ENCODE measurements around the gene FBRS.
A peak's percentile ranks its signal among the peaks of the same experiment; 100 is the strongest.

FBRS gene

DNA sequence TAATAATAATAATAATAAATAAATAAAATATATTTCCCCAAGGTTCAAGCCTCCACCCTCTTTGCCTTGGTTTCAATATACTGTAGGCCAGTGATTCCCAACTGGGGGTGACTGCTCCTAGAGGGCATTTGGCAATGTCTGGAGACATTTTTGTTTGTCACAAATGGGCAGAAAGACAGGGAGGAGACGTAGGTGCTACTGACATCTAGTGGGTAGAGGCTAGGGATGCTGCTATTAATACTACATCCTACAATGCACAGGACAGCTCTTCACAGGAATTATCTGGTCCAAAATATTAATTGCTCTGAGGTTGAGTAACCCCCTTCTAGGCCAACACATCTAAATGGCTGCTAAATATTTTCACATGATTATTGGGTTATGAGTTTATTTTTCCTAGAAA lies 20.3 kb upstream of the FBRS start:
- in situ Hi-C loops (cut with HindIII; ENCODE audit: low pct_ligation_motif_present, low pct_unique_long_range_greater_than_20kb, low sequenced_read_pairs) = no loop called here
- DNase-seq = peak; percentile 75

GRCh38 chr16:30641378-30641982 lies 16.8 kb upstream of the FBRS start:
- DNase-seq = no peak
- in situ Hi-C loops (cut with HindIII; ENCODE audit: low pct_ligation_motif_present, low pct_unique_long_range_greater_than_20kb, low sequenced_read_pairs) = no loop called here

- in situ Hi-C loops (cut with HindIII; ENCODE audit: low pct_ligation_motif_present, low pct_unique_long_range_greater_than_20kb, low sequenced_read_pairs) = no loop called here
- DNase-seq = no peak
Observed at GRCh38 chr16:30644334-30644830, 13.8 kb upstream of the FBRS start.

GRCh38 chr16:30645727-30646126 lies 12.5 kb upstream of the FBRS start:
- DNase-seq = no peak
- in situ Hi-C loops (cut with HindIII; ENCODE audit: low pct_ligation_motif_present, low pct_unique_long_range_greater_than_20kb, low sequenced_read_pairs) = no loop called here

DNA sequence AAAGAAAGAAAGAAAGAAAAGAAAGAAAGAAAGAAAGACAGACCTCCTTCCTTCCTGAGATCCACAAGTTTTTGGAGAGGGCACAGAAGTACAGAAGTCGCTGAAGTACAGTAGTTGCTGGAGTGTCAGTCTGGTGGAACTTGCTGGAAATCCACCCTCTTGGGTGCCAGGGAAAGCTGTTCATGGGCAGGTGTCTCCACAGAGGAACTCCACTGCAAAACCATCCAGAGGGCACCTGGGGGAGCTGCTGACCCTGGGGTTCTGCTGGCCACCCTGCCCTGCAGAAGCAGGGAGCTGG lies 11.0 kb upstream of the FBRS start:
- in situ Hi-C loops (cut with HindIII; ENCODE audit: low pct_ligation_motif_present, low pct_unique_long_range_greater_than_20kb, low sequenced_read_pairs) = no loop called here
- no peak for DNase-seq

DNA sequence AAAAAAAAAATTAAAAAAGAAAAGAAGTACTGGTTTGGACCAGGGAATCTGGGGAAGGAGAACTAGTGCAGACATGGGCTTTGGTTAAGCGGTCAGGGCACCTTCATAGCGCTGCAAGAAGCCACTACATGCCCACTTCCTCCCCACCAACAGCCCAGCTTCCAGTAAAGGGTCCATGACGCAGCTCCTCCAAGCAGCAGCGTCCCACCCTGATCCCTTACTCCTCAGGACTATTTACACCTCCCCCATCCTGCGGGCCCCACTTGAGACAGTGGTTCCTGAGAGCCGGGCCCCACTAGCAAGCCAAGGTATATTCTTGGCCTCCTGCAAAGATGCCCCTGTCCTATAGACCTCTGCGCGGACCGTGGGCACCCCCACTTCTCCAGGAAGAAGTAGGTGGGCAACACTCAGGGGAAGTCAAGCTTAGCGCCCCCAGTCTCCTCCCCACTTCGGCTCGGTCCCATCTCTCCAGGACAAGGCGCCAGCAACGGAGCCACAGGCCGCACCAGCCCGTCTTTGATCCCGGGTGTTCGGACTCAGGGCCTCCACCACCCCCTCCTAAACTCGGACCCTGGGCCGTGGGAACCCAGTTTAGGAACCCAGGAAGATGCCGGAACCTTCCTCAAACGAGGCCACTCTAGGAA lies 8.4 kb upstream of the FBRS start:
- in situ Hi-C loops (cut with HindIII; ENCODE audit: low pct_ligation_motif_present, low pct_unique_long_range_greater_than_20kb, low sequenced_read_pairs) = no loop called here
- DNase-seq = no peak

- peak; percentile 100 for DNase-seq
- in situ Hi-C loops (cut with HindIII; ENCODE audit: low pct_ligation_motif_present, low pct_unique_long_range_greater_than_20kb, low sequenced_read_pairs) = no loop called here
Observed at GRCh38 chr16:30650369-30651123, 7.7 kb upstream of the FBRS start, which contains the start of gene PRR14. Gene PRR14 (plus strand): TSS chr16:30650960. CDS start chr16:30651646, 686 bp downstream.

DNA sequence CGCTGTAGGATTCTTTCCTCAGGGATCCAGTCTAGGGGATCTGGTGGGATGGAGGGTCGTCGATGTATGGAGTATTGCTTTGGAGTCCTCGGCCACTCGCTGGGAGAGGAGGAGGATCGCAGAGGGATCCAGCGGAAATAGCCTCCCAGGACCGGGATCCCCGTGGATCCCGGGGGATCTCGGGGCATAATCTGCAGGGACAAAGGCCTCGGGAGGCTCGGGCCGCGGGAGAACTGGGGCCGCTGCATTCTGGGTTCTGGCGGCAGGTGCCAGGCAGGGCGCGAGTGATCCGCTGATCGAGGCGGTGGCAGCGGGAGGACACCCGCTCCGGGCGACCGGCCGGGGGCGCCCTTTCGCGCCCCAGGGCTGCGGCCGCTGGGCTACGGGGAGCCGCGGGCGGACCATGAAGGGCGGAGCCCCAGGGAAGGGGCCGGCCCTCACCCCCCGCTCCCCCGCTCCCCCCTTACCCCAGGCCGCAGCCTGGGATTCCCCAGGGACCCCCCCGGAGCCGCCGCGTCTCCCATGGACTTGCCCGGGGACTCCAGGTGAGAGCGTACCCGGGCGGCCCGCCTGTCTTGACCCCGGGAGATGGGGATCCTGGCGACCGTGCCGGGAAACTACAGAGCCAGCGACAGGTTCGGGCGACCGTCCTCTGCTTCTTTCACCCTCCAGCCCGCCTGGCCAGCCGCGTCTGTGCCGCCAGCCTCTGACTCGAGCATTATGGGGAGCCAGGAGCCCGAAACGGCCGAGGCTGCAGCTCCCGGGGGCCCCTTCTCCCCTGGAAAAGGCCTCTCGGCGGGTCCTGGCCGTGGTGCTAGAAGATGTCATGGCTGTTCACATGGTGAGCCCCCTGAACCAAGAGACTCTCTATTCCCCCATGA lies 6.9 kb upstream of the FBRS start:
- peak; percentile 85 for DNase-seq
- in situ Hi-C loops (cut with HindIII; ENCODE audit: low pct_ligation_motif_present, low pct_unique_long_range_greater_than_20kb, low sequenced_read_pairs) = no loop called here

DNA sequence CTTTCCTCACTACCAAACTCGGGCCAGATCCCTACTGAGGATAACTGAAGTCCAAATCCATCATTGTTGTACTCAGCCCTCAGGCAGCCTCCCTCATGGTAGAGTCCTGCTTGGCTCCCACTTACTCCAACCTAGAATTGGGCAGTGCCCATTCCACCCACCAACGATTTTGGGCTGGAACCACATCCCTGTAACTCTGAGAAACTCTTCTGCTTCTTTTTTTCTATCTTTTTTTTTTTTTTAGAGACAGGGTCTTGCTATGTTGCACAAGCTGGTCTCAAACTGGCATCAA lies 6.3 kb upstream of the FBRS start:
- no peak for DNase-seq

DNA sequence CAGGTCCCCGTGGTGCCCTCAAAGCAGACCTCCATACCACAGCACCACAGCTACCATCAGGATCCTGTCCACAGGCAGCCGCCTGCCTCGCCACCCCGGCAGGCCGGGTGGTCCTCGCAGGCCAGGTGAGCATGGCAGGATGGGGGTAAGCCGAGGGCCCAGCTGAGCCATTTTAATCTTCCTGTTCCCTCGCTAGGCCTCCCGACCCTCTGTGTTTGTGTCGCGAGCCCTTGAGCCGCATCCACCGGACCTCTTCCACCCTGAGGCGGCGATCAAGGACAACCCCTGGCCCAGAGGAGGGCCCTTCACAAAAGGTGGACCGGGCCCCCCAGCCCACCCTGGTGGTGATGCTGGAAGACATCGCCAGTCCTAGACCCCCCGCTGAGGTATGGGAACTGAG lies 5.5 kb upstream of the FBRS start:
- DNase-seq = no peak
- in situ Hi-C loops (cut with HindIII; ENCODE audit: low pct_ligation_motif_present, low pct_unique_long_range_greater_than_20kb, low sequenced_read_pairs) = no loop called here

More for the DNA sequence above, 6.3 kb upstream of the FBRS start:
- in situ Hi-C loops (cut with HindIII; ENCODE audit: low pct_ligation_motif_present, low pct_unique_long_range_greater_than_20kb, low sequenced_read_pairs) = no loop called here

DNA sequence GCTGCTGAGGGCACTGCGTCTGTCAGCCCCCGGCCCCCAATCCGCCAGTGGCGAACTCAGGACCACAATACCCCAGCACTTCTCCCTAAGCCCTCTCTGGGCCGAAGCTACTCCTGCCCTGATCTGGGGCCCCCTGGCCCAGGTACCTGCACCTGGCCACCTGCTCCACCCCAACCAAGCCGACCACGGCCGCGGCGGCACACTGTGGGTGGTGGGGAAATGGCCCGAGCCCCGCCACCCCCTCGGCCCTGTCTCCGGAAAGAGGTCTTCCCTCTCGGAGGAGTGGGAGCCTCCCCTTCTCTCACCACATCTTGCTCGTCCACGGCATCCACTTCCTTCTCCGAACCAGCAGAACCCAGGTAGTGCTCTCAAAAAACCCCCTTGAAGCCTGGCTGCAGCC lies 3.4 kb upstream of the FBRS start:
- DNase-seq = no peak

GRCh38 chr16:30655815-30656347 lies 2.4 kb upstream of the FBRS start:
- in situ Hi-C loops (cut with HindIII; ENCODE audit: low pct_ligation_motif_present, low pct_unique_long_range_greater_than_20kb, low sequenced_read_pairs) = no loop called here

More for the DNA sequence above, 3.4 kb upstream of the FBRS start:
- in situ Hi-C loops (cut with HindIII; ENCODE audit: low pct_ligation_motif_present, low pct_unique_long_range_greater_than_20kb, low sequenced_read_pairs) = no loop called here

GRCh38 chr16:30656388-30656787 lies 1.8 kb upstream of the FBRS start:
- DNase-seq = no peak

More at GRCh38 chr16:30655815-30656347, 2.4 kb upstream of the FBRS start:
- no peak for DNase-seq

DNA sequence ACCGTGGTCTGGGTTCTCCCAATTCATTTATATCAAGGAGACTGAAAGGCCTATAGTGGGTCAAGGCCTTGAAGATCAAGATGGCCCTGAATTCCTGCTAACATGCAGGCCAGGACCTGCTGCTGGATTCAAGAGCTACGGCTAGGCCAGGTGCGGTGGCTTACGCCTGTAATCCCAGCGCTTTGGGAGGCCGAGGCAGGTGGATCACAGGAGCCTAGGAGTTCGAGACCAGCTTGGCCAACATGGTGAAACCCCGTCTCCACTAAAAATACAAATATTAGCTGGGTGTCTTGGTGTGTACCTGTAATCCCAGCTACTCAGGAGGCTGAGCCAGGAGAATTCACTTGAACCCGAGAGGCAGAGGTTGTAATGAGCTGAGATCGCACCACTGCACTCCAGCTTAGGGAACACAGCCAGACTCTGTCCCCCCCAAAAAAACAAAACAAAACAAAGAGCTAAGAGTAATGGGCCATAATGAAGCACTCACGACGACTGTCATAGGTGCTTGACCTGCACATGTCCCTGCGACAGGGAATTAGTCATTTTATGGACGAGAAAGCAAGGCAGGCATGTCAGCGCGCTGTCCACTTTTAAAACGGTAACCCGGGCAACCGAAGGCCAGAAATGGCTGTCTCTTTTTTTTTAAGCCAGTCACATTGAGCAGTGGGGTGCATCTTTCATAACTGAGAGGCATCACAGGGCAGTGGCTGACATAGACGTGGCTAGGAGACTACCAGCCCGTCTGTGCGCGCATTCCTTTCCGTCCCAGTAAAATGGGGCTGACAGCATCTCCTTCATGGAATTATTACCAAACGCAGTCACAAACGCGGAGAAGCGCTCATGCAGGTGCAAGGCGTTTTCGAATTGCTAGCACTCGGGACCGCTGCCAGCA lies 1.0 kb upstream of the FBRS start:
- no peak for DNase-seq
- in situ Hi-C loops (cut with HindIII; ENCODE audit: low pct_ligation_motif_present, low pct_unique_long_range_greater_than_20kb, low sequenced_read_pairs) = no loop called here

More at GRCh38 chr16:30656388-30656787, 1.8 kb upstream of the FBRS start:
- in situ Hi-C loops (cut with HindIII; ENCODE audit: low pct_ligation_motif_present, low pct_unique_long_range_greater_than_20kb, low sequenced_read_pairs) = no loop called here

GRCh38 chr16:30658731-30659506 lies 688 bp downstream of the FBRS start:
- peak; percentile 99 for DNase-seq
- in situ Hi-C loops (cut with HindIII; ENCODE audit: low pct_ligation_motif_present, low pct_unique_long_range_greater_than_20kb, low sequenced_read_pairs) = no loop called here

GRCh38 chr16:30659507-30660423 lies 1.5 kb downstream of the FBRS start:
- in situ Hi-C loops (cut with HindIII; ENCODE audit: low pct_ligation_motif_present, low pct_unique_long_range_greater_than_20kb, low sequenced_read_pairs) = no loop called here
- no peak for DNase-seq

Data from ACHN (cell line).